OCI-LY7 (cell line): ENCODE measurements around the gene MACF1.

Source experiments
- EZH2phosphoT487 ChIP-seq: fragments of 200-600 bp; sonication (generic); IDR thresholded peaks from 2 replicates; pipeline ENCODE4 v1.6.1; 2018; ENCODE audit warnings: low read depth, borderline replicate concordance, mild to moderate bottlenecking, mixed run types, antibody characterized with exemption, low read length, moderate library complexity, mixed read lengths
- TF ChIP-seq, protein P1 (sequence below): fragments of 200-600 bp; sonication (generic); conservative IDR thresholded peaks from 2 replicates; pipeline ENCODE4 v1.5.1; 2014; ENCODE audit warnings: mild to moderate bottlenecking, antibody characterized with exemption, low read length, moderate library complexity, mixed read lengths

DNA sequence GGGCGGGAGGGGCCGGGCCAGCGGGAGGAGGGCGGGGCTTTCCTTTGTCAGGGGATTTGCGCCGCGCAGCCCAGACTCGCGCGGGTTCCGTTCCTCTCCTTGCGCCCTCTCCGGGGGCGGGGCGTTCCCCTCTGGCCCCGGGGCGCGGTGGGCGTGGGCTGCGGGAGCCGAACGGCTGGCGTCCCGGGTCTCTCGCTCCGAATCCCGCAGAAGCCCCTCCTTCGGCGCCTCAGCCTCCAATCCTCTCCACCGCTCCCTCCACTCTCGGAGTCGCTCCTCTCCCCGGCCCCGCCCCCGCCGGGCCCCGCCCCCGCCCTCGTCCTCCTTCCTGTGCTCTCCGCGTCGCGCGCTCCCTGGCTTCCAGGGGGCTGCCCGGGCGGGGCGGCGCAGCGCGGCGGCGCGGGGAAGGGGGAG is 204.2 kb downstream of the MACF1 start:
- TF ChIP-seq, protein P1, sequence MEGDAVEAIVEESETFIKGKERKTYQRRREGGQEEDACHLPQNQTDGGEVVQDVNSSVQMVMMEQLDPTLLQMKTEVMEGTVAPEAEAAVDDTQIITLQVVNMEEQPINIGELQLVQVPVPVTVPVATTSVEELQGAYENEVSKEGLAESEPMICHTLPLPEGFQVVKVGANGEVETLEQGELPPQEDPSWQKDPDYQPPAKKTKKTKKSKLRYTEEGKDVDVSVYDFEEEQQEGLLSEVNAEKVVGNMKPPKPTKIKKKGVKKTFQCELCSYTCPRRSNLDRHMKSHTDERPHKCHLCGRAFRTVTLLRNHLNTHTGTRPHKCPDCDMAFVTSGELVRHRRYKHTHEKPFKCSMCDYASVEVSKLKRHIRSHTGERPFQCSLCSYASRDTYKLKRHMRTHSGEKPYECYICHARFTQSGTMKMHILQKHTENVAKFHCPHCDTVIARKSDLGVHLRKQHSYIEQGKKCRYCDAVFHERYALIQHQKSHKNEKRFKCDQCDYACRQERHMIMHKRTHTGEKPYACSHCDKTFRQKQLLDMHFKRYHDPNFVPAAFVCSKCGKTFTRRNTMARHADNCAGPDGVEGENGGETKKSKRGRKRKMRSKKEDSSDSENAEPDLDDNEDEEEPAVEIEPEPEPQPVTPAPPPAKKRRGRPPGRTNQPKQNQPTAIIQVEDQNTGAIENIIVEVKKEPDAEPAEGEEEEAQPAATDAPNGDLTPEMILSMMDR = no peak
- no peak for TF ChIP-seq EZH2phosphoT487
